ENCODE measurements around the gene KRTAP5-5.
"Not testable (repeated sequence)": the region's sequence is repeated elsewhere in the genome, so short reads cannot be mapped to it uniquely, and the experiment has no call there.

Gene KRTAP5-5

GRCh38 chr11:1629326-1630185 lies at the start of gene KRTAP5-5:
TSS of gene KRTAP5-5 (plus strand) at chr11:1629775. CDS start at chr11:1629841, 66 bp downstream.
- peak; percentile 53 for DNase-seq

- DNase-seq = no peak
Measured at GRCh38 chr11:1581976-1582375, 47.6 kb upstream of the KRTAP5-5 start.

- DNase-seq = not testable (repeated sequence)
Measured at GRCh38 chr11:1582909-1583308, 46.7 kb upstream of the KRTAP5-5 start.

DNA sequence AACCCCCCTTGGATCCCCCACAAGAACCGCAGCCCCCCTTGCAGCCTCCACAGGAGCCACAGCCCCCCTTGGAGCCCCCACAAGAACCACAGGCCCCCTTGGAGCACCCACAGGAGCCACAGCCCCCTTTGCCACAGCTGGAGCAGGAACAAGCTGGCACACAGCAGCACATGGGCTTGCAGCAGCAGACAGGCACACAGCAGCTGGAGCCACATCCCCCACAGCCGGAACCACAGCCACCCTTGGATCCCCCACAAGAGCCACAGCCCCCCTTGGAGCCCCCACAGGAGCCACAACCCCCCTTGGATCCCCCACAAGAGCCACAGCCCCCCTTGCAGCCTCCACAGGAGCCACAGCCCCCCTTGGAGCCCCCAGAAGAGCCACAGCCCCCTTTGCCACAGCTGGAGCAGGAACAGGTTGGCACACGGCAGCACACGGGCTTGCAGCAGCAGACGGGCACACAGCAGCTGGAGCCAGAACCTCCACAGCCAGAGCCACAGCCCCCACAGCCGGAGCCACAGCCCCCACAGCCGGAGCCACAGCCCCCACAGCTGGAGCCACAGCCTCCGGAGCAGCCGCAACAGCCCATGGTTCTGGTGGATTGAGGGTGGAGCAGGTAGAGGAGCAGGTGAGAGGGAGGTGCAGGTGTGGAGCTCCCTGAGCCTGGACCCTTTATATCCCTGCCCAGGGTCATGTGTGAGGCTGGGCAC lies 44.8 kb upstream of the KRTAP5-5 start, which contains the start of gene KRTAP5-1:
Gene KRTAP5-1, minus strand, starts transcription at position 623 of the 710 bp plus-strand sequence. Its CDS starts 34 bp downstream, at position 589.
- DNase-seq = not testable (repeated sequence)

DNA sequence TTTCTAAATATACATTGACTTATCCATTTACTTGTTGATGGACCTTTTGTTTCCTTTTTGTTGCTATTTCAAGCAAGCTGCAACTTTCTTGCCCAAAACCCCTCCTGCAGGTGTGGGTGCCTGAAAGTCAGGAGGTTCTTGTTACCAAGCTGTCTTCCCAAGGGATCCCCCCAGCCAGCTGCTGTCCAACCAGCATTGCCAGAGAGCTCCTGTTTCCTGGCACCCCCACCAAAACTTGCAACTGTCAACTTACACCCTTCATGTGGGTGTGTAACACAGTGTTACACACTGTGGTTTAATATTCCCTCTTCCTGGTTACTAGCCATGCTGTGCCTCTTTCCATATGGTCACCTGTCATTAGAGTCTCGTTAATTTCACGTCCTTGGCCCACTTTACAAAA lies 42.9 kb upstream of the KRTAP5-5 start:
- DNase-seq = no peak

DNA sequence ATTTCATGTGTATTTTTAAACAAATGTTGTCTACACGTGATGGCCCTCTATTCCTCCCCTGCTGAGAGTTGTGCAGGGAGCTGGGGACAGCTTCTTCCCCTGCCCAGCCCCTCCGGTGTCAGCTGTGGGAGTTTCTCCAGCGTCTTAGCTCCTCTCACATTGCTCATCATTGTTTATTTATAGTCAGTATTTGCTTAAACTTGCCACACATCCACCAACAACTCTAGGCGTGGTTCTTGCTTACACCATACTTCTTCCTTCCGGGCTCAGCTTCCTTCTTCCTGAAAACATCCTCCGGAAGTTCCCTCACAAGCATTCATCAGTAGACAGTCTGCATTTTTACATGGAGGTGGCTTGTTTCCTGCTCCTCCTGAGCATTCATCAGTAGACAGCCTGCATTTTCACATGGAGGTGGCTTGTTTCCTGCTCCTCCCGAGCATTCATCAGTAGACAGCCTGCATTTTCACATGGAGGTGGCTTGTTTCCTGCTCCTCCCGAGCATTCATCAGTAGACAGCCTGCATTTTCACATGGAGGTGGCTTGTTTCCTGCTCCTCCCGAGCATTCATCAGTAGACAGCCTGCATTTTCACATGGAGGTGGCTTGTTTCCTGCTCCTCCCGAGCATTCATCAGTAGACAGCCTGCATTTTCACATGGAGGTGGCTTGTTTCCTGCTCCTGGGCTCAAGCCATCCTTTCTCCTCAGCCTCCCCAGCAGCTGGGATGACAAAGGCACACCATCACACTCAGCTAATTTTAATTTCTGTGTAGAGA lies 40.2 kb upstream of the KRTAP5-5 start:
- not testable (repeated sequence) for DNase-seq

DNA sequence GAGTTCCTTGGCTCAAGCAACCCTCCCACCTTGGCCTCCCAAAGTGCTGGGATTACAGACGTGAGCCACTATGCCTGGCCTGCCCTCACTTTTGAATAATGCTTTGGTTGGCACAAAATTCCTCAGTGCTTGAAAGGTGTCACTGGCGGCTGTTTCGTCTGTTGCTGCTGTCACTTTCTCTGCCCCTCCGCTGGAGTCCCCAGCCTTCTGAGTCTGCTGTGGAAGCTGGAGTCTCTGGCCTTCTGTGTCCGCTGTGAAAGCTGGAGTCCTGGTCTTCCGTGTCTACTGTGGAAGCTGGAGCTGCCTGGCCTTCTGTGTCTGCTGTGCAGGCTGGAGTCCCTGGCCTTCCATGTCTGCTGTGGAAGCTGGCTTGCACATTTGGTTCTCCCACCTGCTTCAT lies 39.6 kb upstream of the KRTAP5-5 start:
- no peak for DNase-seq

GRCh38 chr11:1592628-1593027 lies 36.9 kb upstream of the KRTAP5-5 start:
- DNase-seq = no peak

GRCh38 chr11:1595994-1596575 lies 33.5 kb upstream of the KRTAP5-5 start:
- DNase-seq = peak; percentile 30

- DNase-seq = not testable (repeated sequence)
Measured at GRCh38 chr11:1596576-1597121, 32.9 kb upstream of the KRTAP5-5 start.

DNA sequence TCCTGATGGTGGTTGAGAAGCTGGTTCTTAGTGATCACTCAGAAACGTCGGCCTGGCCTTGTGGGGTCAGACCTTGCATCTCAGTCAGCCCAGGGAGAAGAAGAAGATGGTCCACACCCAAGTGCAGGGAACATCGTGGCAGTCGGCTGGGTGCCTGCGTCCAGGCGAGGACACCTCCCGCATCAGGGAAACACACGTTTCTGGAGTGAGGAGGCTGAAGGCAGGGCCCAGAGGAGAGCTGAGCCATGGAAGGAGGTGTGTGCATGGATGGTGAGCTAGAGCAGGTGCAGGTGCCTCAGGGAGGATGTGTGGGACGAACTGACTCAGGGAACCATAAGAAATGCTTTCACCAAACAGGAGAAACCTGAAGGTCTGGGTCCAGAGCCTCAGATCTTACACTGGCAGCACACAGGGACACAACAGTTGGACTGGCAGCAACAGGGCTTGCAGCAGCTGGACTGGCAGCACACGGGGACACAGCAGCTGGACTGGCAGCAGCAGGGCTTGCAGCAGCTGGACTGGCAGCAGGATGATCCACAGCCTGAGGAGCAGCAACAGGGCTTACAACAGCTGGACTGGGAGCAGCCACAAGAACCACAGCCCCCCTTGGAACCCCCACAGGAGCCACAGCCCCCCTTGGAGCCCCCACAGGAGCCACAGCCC lies 32.1 kb upstream of the KRTAP5-5 start:
- DNase-seq = no peak

DNA sequence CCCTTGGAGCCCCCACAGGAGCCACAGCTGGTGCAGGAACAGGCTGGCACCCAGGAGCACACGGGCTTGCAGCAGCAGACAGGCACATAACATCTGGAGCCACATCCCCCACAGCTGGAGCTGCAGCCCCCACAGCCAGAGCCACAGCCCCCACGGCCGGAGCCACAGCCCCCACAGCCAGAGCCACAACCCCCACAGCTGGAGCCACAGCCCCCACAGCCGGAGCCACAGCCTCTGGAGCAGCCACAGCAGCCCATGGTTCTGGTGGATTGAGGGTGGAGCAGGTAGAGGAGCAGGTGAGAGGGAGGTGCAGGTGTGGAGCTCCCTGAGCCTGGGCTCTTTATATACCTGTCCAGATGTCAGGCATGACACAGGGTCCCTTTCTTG lies 31.6 kb upstream of the KRTAP5-5 start, which contains the start of gene KRTAP5-2:
Gene KRTAP5-2, minus strand, starts transcription at position 301 of the 387 bp plus-strand sequence. Its CDS starts 44 bp downstream, at position 257.
- no peak for DNase-seq

- not testable (repeated sequence) for DNase-seq
Measured at GRCh38 chr11:1598406-1598805, 31.2 kb upstream of the KRTAP5-5 start.

DNA sequence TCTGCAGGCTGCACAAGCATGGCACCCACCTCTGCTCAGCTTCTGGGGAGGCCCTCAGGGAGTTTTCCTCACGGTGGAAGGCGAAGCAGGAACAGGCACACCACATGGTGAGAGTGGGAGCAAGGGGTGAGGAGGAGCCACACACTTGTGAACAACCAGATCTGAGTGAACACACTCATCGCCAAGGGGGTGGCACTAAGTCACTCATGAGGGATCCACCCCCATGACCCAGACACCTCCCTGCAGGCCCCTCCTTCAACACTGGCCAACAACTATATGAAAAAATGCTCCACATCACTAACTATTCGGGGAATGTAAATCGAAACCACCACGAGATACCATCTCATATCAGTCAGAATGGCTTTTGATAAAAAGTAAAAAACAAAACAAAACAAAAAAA lies 30.8 kb upstream of the KRTAP5-5 start:
- DNase-seq = no peak

DNA sequence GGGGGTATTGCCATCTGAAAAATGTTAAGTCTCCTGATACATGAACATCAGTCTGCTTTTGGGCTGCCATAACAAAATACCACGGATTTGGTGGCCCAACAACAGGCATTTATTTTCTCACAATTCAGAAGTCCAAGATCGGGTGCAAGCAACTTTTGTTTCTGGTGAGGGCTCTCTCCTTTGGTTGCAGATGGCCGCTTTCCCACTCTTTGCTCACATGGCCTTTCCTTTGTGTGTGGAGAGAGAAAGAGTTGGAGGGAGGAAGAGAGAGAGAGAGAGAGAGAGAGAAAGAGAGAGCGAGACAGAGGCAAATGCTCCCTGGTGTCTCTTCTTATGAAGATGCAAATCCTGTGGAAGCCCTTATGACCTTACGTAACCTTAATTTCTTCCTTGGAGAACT lies 28.9 kb upstream of the KRTAP5-5 start:
- DNase-seq = no peak

- DNase-seq = not testable (repeated sequence)
Measured at GRCh38 chr11:1601663-1602062, 27.9 kb upstream of the KRTAP5-5 start.

DNA sequence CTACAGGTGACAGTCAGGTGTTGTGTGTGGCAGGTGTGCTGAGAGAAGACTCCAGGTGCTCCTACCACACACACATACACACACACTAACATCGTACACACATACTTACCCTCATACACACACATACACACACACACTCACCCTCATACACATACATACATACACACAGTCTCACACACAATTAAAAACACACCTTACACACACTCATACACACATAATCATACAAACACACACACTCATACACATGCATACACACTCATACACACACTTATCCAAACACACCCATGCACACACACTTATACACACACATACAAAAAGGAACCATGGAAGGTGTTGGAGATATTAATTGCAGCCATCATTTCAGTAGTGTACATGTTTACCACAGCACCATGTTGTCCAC lies 25.9 kb upstream of the KRTAP5-5 start:
- DNase-seq = no peak

- DNase-seq = no peak
Measured at GRCh38 chr11:1604181-1604580, 25.4 kb upstream of the KRTAP5-5 start.

GRCh38 chr11:1604711-1605110 lies 24.9 kb upstream of the KRTAP5-5 start:
- no peak for DNase-seq

DNA sequence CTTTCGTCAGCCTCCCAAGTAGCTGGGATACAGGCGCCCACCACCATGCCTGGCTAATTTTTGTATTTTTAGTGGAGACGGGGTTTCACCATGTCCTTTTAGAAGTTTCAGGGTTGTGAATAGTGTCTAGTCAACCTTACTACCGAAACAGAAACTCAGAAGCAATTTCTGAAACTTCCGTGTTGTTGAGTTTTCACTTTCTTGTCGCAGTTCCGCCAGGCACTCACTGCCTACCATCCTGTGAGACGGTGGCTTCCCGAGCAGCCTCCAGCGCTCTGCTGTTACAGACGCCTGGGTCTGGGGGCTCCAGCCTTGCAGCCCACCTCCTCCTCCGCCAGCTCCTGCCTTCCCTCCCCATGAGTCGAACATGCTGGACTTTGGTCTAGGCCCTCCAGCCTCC lies 23.7 kb upstream of the KRTAP5-5 start:
- DNase-seq = not testable (repeated sequence)

DNA sequence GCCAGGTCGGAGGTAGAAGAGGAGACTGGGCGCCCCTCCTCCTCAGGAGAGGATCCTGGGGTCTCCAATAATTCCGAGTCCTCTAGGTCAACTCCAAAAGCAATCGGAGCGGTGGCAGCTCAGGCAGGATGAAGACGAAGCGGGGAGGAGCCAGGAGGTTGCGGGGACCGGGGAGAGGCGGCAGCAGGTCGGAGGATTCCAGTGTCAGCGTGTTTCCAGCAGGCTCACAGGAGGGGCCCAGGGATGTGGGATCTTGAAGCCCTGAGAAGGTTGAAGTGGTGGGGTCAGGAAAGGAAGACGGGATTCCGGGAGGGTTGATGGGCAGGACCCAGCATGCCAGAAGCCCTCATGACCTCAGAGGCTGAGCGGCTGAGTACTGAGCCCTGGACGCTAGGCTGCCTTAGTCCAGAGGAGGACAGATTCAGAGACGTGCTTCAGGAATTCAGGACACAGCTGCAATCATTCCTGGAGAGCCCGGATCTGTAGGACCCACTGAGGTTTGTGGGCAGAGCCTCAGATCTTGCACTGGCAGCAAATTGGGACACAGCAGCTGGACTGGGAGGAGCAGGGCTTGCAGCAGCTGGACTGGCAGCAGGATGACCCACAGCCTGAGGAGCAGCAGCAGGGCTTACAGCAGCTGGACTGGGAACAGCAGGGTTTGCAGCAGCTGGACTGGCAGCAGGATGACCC lies 22.3 kb upstream of the KRTAP5-5 start:
- DNase-seq = not testable (repeated sequence)
